Astrocyte of the hippocampus (primary cell): Measurements from ENCODE around the gene POLD3.

Experiments
- DNase-seq: peaks from one replicate; pipeline ENCODE4 v3.0.0; 2011; ENCODE audit warnings: low read depth, low spot score

The POLD3 gene

GRCh38 chr11:74672956-74673692, 80.7 kb downstream of the POLD3 start:
- peak; percentile 97 for DNase-seq

GRCh38 chr11:74673693-74674360, 81.4 kb downstream of the POLD3 start:
- no peak for DNase-seq

GRCh38 chr11:74675761-74676160, 83.4 kb downstream of the POLD3 start:
- no peak for DNase-seq

GRCh38 chr11:74676596-74676995, 84.2 kb downstream of the POLD3 start:
- no peak for DNase-seq

- DNase-seq, result no peak
Observed at GRCh38 chr11:74677131-74677530, 84.7 kb downstream of the POLD3 start.

GRCh38 chr11:74678041-74678440, 85.7 kb downstream of the POLD3 start:
- DNase-seq, result no peak

- DNase-seq, result no peak
Observed at GRCh38 chr11:74678591-74679512, 86.5 kb downstream of the POLD3 start.

- no peak for DNase-seq
Observed at GRCh38 chr11:74679513-74679865, 87.1 kb downstream of the POLD3 start.

- DNase-seq, result no peak
Observed at GRCh38 chr11:74680035-74680671, 87.8 kb downstream of the POLD3 start.

GRCh38 chr11:74680703-74681531, 88.5 kb downstream of the POLD3 start:
- no peak for DNase-seq

GRCh38 chr11:74681686-74682651, 89.6 kb downstream of the POLD3 start:
- DNase-seq, result peak; percentile 42

- DNase-seq, result no peak
Observed at GRCh38 chr11:74682731-74683278, 90.4 kb downstream of the POLD3 start.

GRCh38 chr11:74683279-74683871, 91.0 kb downstream of the POLD3 start:
- DNase-seq, result peak; percentile 69

GRCh38 chr11:74683941-74684481, 91.6 kb downstream of the POLD3 start:
- no peak for DNase-seq

- no peak for DNase-seq
Observed at GRCh38 chr11:74684661-74685060, 92.3 kb downstream of the POLD3 start.

GRCh38 chr11:74685338-74685737, 93.0 kb downstream of the POLD3 start:
- no peak for DNase-seq

- no peak for DNase-seq
Observed at GRCh38 chr11:74685905-74686304, 93.5 kb downstream of the POLD3 start.

- no peak for DNase-seq
Observed at GRCh38 chr11:74686792-74687191, 94.4 kb downstream of the POLD3 start.
